HG03060 (cell line): ENCODE measurements around the gene GALNT13.

Source experiments
- ATAC-seq: cut with Tn5 transposase; IDR thresholded peaks from one replicate; pipeline ENCODE4 v1.9.1; 2021; ENCODE audit warnings: low read depth, moderate number of reproducible peaks; ENCODE audit not compliant: unreplicated experiment

GALNT13 gene

GRCh38 chr2:154203206-154203605 is 331.5 kb downstream of the GALNT13 start:
- ATAC-seq, result no peak

GRCh38 chr2:154203902-154204301 is 332.2 kb downstream of the GALNT13 start:
- ATAC-seq, result no peak

GRCh38 chr2:154207288-154208047 is 335.7 kb downstream of the GALNT13 start:
- no peak for ATAC-seq

GRCh38 chr2:154223726-154224125 is 352.0 kb downstream of the GALNT13 start:
- ATAC-seq, result no peak

GRCh38 chr2:154226931-154227330 is 355.2 kb downstream of the GALNT13 start:
- ATAC-seq, result no peak

- ATAC-seq, result no peak
Measured at GRCh38 chr2:154228566-154229280, 357.0 kb downstream of the GALNT13 start.

GRCh38 chr2:154229966-154230365 is 358.2 kb downstream of the GALNT13 start:
- no peak for ATAC-seq

GRCh38 chr2:154231021-154231420 is 359.3 kb downstream of the GALNT13 start:
- no peak for ATAC-seq

GRCh38 chr2:154233231-154233630 is 361.5 kb downstream of the GALNT13 start:
- no peak for ATAC-seq

GRCh38 chr2:154238252-154238651 is 366.5 kb downstream of the GALNT13 start:
- no peak for ATAC-seq

- no peak for ATAC-seq
Measured at GRCh38 chr2:154240316-154240715, 368.6 kb downstream of the GALNT13 start.

- ATAC-seq, result no peak
Measured at GRCh38 chr2:154240921-154241379, 369.2 kb downstream of the GALNT13 start.

GRCh38 chr2:154242687-154243086 is 371.0 kb downstream of the GALNT13 start:
- ATAC-seq, result no peak

- ATAC-seq, result no peak
Measured at GRCh38 chr2:154243685-154244084, 372.0 kb downstream of the GALNT13 start.

- no peak for ATAC-seq
Measured at GRCh38 chr2:154244932-154245331, 373.2 kb downstream of the GALNT13 start.

- no peak for ATAC-seq
Measured at GRCh38 chr2:154247503-154247902, 375.8 kb downstream of the GALNT13 start.

GRCh38 chr2:154256136-154256535 is 384.4 kb downstream of the GALNT13 start:
- ATAC-seq, result no peak

- ATAC-seq, result no peak
Measured at GRCh38 chr2:154259030-154259429, 387.3 kb downstream of the GALNT13 start.

- no peak for ATAC-seq
Measured at GRCh38 chr2:154261473-154262027, 389.8 kb downstream of the GALNT13 start.

GRCh38 chr2:154263206-154263605 is 391.5 kb downstream of the GALNT13 start:
- ATAC-seq, result no peak

GRCh38 chr2:154264024-154264423 is 392.3 kb downstream of the GALNT13 start:
- ATAC-seq, result no peak

GRCh38 chr2:154267983-154268382 is 396.3 kb downstream of the GALNT13 start:
- no peak for ATAC-seq
